ENCODE results near the gene AMFR.
A peak's percentile ranks its signal among the peaks of the same experiment; 100 is the strongest.
"Not testable (repeated sequence)": the region's sequence is repeated elsewhere in the genome, so short reads cannot be mapped to it uniquely, and the experiment has no call there.

The AMFR gene

DNA sequence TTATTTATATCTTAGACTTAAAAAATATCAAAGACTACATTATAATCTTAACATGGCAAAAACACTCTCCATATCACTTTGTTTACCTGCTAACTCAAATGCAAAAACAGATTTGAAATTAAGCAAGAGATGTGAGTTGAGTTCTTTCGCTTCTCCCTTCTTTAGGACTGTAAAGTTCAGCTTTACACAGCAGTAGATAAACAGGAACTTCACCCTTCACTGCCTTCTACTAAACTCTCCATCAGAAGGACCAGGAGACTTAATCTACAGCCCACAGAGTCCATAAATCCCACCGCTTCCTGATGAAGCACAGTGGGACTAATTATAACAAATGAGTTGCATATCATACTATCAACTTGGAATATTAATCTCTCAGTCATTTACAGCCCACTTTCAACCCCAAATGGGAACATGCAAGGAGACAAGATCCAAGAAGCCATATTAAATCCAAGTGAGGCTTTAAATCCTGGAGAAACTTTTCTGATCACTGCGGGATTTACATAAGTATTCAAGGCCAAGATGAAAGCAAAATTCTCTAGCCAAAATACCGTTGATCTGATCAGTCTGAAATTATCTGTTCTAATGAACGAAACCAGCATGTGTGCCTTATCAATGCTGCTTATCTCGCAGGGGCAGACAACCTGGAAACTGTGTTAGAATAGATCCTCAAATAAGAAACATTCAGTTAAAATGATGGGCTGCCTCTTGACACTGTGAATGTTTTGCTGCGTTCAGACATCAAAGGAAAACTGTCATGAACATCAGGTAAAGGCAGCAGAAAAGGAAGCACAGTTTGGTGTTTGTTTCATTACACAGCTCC is 1.6 kb downstream of the AMFR start:
- peak; percentile 58 for DNase-seq (ENCODE audit: low spot score)

DNA sequence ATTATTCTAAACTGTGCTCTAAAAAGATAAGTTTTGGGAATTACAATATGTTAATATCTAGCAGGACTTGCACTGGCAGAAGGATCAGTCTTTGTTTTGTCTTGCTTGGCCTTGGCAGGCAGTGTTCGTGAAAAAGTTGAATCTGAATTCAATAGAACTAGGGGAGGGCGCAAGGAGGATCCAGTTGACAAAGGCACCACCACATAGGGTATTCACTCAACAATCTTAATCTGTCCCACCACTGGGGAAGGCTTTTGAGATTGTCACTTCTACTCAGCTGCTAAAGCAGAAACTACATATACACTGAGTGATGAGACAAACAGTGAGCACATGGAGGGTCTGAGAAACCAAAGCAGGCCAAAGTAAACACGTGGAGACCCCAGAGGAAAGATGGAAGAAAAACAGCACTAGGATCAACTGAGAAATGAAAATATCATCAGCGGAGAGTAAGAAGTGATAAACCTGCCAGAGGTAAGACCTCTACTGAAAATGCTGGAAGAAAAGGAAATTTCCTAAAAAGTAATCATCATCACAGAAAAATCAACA is 2.4 kb downstream of the AMFR start:
- DNase-seq (ENCODE audit: low spot score), result no peak

DNA sequence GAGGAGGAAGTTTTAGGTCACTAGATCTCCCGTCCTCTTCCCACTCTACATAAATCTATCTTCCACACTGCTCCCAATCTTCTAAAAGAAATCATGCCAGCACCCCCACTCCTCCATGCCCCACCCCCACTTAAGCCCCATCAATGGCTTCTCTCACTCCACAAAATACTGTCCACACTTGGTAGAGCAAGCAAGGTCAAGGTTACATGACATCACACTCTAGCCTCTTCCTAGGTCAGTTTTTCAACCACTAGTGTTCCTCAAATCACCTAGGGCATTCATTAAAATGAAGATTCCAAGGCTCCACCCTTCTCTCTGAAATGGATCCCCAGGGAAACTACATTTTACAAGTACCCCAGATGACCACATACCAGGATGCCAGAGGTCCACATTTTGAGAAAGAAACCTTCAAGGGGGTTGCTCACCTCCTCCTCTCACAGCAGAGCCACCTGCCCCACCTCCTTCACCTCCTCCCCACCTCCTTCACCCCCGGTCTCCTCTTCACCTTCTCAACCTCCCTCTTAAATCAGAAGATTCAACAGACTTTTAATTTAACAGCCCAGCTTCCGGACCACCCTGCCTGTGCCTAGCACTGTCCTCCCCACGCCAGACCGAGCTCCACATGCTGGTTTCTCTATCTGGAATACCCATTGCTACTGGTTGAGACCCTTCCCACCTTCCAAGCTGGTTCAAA is 3.2 kb downstream of the AMFR start:
- peak; percentile 15 for DNase-seq (ENCODE audit: low spot score)

DNA sequence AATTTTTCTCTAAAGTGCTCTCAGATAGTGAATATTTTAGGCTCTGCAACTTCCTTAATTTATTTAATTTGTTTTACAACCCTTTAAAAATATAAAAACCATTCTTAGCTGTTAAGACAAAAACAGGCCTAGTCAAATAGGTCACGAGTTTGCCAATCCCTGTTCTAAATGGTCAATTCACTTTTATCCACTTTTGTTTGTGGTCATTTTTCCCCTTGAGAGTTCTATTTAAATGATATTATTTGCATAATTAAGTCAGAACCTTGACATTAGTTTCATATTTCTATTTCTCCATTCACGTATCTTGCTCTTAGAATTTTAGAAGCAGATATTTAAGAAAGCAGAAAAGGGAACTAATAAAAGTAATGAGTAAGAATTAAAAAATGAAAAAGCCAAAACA is 4.0 kb downstream of the AMFR start:
- DNase-seq (ENCODE audit: low spot score), result peak; percentile 52

DNA sequence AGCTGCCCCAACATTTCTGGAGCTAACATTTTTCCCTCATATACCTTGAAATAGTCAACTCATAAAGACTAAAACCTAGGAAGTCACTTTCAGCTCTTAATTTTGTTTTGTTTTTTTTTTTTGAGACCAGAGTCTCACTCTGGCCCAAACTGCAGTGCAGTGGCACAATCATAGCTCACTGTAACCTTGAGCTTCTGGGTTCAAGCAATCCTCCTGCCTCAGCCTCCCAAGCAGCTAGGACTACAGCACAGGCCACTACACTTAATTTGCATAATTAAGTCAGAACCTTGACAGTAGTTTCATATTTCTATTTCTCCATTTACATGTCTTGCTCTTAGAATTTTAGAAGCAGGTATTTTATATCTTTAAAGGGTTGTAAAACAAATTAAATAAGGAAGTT is 4.7 kb downstream of the AMFR start:
- DNase-seq (ENCODE audit: low spot score), result no peak

DNA sequence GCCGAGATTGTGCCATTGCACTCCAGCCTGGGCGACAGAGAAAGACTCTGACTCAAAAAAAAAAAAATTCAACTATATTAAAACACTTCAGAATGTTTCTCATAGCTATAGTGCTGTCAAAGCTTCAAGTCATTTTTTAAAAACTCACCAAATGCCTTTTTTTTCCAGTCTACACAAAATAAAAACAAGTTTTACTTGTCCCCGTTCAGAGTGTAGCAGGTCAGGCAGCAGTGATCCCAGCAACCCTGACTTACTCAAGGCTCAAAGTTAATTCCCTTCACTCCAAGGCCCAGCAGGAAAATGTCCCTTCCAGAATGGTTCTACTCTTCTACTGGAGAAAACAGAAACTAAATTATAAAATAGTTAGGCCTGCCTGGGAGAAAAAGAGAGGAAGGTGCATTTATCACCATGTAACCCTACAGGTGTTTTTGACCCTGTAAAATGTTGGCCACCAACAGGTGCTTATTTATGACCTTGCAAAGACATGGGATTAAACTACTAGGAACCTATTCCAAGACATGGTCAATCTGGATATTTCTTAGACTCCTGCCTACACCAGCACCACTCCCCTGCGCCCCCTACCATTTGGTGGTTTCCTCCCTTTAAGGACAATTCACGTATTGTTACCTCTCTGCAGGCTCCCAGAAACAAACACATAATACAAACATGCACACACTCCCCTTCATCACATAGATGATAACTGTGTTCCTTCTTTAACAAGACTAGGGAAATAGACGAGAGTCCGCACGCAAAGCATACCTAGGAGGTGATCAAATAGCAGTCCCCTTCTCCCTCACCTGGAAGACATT is 5.4 kb downstream of the AMFR start:
- no peak for DNase-seq (ENCODE audit: low spot score)

DNA sequence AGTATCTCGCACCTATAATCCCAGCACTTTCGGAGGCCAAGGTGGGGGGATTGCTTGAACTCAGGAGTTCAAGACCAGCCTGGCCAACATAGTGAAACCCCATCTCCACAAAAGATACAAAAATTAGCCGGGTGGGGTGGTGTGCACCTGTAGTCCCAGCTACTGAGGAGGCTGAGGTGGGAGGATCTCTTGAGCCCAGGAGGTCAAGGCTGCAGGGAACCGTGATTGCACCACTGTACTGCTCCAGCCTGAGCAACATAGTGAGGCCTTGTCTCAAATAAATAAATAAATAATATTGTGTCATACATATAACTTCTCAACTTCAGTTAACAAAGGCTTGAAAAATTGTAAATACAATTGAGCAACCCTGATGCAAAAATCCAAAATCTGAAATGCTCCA is 8.2 kb downstream of the AMFR start:
- no peak for DNase-seq (ENCODE audit: low spot score)

DNA sequence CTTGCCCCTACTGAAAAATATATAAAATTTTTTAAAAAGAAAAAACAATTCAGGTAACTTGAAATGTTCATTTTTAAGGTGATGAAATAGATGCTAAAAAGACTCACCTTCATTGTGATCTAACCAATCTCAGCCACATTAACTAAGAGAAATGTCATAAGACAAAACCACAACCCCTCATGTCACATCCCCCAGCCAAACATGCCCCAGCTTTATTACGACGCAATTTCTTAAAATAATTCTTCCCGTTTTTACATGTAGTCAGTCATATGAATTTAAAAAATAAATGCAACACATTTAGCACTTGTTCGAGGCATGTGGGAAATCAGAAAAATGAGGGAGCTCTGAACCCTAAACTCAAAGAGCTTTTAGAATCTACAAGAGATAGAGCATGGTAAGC is 9.5 kb downstream of the AMFR start:
- no peak for DNase-seq (ENCODE audit: low spot score)

DNA sequence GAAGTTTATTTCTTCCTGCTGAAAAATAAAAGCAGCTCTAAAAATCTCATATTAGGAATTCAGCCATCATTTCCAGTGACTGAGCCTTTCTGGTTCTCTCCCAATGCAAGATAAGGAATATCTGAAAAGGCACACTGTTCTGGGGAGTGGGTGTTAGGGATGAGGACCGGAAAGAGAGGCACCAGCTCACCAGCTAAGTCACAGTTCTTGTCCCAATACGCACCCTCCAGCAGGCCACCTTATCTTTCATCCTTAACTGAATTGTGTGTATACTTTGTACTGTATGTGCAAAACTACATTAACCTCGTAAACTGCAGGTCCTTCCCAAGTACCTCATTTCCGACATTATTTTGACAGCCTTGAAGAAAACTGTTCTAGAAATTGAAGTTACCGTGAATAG is 11.0 kb downstream of the AMFR start:
- DNase-seq (ENCODE audit: low spot score), result no peak

DNA sequence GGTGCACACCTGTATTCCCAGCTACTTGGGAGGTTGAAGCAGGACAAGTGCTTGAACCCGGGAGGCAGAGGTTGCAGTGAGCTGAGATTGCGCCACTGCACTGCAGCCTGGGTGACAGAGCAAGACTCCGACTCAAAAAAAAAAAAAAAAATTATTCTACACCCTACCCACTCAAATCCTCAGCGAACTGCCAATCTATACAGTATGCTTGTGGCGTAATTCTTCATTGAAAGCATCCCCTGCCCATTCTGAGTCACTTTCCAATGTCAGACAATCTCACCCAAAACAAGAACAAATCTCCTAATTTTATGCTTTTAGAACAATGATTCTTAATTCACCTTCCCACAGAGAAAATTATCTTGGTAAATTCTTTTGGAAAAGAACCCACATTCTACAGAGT is 12.0 kb downstream of the AMFR start:
- no peak for DNase-seq (ENCODE audit: low spot score)

DNA sequence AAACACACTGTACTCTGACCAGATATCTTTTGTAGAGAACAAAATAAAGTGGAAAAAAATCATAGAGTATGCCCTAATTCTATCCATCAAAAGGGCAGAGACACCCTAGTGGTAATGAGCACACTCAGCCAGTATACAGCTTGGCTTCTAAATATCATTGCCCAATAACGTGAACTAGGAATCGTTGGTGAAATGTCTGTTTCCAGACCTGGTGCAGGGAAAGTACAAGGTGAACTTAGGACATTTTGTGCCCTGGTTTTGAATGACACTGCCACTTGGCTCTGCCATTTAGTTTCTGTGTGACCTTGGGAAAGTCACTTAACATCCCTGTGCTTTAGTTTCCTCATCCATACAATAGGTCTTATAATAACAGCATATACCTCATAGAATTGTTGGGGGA is 13.7 kb downstream of the AMFR start:
- DNase-seq (ENCODE audit: low spot score), result no peak

DNA sequence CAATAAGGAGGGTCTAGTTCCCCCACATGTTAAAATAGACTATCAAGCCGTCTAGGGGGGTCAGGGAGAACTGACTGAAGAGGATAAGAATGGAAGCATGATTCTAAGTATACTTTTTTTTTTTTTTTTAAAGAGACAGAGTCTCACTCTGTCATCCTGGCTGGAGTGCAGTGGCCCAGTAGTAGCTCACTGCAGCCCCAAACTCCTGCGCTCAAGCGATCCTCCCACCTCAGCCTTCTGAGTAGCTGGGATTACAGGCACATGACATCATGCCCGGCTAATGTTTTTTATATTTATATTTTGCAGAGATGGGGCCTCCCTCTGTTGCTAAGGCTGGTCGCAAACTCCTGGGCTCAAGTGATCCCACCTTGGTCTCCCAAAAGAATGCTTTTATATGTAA is 14.2 kb downstream of the AMFR start:
- no peak for DNase-seq (ENCODE audit: low spot score)

DNA sequence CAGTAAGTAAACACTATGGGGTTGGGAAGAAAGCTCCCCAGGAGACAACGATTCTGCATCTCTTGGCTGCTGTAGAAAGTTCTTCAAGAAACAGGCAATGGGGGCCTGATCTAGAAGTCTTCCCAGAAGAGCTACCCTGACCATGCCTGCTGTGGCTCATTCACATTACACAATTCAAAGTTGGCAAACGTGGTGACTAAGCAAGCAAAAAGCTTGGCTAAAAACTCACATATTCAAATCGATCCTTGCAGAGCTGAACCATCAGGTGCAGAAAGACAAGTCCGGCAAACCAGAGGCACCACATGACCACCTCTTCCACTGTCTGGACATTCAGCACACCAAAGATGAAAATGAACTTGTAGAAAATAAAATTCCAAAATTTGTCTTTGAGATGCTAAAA is 16.1 kb downstream of the AMFR start:
- DNase-seq (ENCODE audit: low spot score), result no peak

DNA sequence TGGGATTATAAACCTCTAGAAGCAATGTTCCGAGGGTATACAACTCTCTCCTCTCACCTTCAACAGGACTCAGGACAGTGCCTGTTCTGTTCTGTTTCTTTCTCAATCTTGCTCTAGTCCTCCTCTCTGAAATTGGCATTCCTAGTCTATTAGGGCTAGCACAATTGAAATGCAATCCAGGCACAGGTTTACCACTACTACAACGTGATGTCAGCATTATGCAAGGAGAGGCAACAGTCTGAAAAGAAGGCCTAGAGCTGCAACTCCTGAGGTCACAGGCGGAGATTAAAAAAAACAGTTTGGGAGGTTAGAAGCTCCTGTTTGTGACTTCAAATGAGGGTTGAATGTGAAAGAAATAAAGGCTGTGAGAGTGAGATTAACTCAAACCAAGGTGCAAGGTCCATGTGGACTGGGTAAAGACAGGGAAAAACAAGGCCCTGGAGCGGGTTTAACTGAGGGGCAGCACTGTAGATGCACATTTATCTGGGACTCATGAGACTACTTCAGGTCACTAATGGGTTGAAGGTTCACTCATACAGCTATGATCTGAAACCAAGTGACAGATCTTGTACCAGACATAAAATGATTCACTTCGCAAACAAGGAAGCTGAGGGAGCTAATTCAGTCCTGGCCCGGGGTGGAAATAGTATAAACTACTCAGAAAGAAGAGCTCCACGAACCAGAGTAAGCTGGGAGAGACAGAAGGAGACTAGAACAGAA is 16.8 kb downstream of the AMFR start:
- DNase-seq (ENCODE audit: low spot score), result no peak

DNA sequence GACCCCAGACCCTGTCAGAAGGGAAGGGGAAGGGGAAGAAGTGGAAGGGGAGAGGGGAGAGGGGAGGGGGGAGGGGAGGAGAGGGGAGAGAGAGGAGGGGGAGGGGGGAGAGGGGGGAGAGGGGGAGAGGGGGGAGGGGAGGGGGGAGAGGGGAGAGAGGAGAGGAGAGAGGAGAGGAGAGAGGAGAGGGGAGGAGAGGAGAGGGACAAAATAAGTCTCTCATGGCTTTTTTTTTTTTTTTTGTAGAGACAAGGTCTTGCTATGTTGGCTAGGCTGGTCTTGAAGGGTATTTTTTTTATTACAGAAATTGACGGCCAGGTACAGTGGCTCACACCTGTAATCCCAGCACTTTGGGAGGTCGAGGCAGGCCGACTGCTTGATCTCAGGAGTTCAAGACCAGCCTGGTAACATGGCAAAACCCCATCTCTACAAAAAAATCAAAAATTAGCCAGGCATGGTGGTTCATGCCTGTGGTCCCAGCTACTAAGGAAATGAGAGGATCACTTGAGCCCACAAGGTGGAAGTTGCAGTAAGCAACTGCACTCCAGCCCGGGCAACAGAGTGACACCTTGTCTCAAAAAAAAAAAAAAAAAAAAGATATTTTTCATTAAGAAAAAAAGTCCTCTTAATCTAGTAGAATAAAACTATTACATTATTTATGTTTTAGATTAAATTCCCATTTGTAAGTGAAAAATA is 19.2 kb downstream of the AMFR start:
- no peak for DNase-seq (ENCODE audit: low spot score)

DNA sequence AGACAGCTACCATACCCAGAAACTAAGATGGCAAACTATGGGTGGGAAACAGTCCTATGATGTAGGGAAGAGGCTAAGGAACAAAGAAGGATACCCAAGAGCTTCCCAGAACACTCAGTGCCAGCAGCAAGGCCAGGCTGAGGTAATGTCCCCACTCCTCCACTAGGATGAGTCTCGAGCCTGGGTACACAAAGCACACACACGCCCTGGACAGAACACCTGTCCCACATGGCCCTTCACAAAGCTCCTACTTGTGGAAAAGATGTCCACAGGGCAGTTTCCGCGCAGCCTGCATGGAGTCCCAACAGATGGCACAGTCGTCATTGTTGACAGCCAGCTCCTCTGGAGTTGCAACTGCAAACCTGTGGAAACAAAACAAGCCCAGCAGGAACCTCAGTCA is 23.9 kb downstream of the AMFR start:
- no peak for DNase-seq (ENCODE audit: low spot score)

DNA sequence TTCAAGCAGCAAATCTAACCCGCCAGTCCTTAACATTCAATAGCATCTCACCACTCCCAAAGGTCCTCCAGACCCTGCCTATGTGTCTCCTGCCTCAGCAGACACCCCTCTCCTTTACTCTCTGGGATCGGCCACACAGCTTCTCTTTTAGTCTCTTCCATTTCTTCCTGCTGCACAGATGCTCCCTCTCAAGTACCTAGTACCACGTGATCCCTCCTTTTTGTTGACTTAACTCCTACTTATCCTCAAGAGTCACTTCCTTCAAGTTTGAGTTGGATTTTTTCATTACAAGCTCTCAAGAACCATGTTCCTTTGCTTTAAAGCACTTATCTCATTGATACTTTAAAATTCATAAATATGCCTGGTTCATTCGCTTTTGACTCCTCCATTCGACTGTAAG is 24.9 kb downstream of the AMFR start:
- no peak for DNase-seq (ENCODE audit: low spot score)

DNA sequence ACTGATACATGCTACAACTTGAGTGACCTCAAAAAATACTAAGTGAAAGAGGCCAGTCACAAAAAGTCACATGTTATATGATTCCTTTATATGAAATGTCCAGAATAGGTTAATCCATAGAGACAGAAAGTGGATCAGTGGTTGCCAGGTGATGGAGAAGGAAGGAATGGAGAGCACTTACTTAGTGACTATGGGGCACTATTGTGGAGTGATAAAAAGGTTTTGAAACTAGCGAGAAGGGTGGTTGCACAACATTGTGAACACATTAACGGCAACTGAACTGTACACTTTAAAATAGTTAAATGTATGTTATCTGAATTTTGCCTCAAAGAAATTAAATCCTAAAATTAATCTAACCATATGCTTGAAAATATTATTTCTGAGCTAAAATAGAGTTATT is 25.9 kb downstream of the AMFR start:
- DNase-seq (ENCODE audit: low spot score), result no peak

DNA sequence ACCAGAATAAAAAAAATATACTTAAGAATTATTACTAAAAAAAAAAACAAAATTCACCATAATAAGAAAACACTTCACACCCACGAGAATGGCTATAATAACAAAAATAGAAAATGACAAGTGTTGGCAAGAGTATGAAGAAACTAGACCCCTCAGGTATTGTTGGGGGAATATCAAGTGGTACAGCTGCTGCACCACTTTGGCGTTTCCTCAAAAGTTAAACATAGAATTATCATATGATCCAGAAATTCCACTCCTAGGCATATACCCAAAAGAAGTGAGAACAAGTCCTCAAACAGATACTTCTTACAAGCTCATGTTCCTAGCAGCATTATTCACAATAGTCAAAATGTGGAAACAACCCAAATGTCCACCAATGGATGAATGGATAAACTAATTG is 26.3 kb downstream of the AMFR start:
- no peak for DNase-seq (ENCODE audit: low spot score)

DNA sequence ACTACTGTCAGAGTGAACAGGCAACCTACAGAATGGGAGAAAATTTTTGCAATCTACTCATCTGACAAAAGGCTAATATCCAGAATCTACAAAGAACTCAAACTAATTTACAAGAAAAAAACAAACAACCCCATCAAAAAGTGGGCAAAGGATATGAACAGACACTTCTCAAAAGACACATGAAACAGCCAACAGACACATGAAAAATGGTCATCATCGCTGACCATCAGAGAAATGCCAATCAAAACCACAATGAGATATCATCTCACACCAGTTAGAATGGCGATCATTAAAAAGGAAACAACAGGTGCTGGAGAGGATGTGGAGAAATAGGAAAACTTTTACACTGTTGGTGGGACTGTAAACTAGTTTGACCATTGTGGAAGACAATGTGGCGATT is 28.6 kb downstream of the AMFR start:
- not testable (repeated sequence) for DNase-seq (ENCODE audit: low spot score)

DNA sequence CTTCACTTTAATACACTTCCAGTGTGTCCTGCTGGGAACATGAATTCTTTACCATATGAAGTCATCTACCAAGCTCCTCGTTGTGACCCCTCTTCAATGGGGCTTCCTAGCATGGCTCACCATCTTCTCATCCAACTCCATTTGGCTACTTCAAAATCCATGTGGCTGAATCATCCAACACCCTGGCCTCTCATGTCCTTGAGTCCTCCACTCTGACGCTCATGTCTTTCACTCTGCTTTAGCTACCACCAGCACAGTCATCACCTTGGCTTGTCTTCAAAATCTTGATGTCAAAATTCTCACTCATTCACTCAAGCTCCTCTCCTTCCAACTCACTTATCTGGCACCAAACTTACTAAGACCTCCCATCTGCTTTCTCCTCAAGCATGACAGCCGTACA is 35.8 kb downstream of the AMFR start:
- DNase-seq (ENCODE audit: low spot score), result no peak

Measured in germinal center (tissue), 1 donor.